Stomach smooth muscle (tissue), 2 donors: ENCODE results near the gene KRT14.
"Not testable (repeated sequence)": the region's sequence is repeated elsewhere in the genome, so short reads cannot be mapped to it uniquely, and the experiment has no call there.

Experiments used
- H3K27ac ChIP-seq: one replicate; pipeline ENCODE4 v1.7.0; 2013; ENCODE audit warnings: mild to moderate bottlenecking, low read length, inconsistent platforms
- H3K27me3 ChIP-seq, 2 donors: one replicate each; pipeline ENCODE4 v1.7.0; 2013; ENCODE audit warnings: low read length in 2 of 2; ENCODE audit not compliant: insufficient read depth in 2 of 2, control insufficient read depth in 1 of 2
- H3K36me3 ChIP-seq, 2 donors: one replicate each; pipeline ENCODE4 v1.7.0; 2013; ENCODE audit warnings: low read length in 2 of 2; ENCODE audit not compliant: control insufficient read depth in 2 of 2, insufficient read depth in 2 of 2
- H3K4me1 ChIP-seq: one replicate; pipeline ENCODE4 v1.7.0; 2013; ENCODE audit warnings: low read length; ENCODE audit not compliant: control insufficient read depth, insufficient read depth
- H3K4me3 ChIP-seq, 2 donors: one replicate each; pipeline ENCODE4 v1.7.0; 2013; ENCODE audit warnings: low read length in 2 of 2
- H3K9ac ChIP-seq, 2 donors: one replicate each; pipeline ENCODE4 v1.7.0; 2013; ENCODE audit warnings: low read length in 2 of 2, mild to moderate bottlenecking in 1 of 2
- H3K9me3 ChIP-seq, 2 donors: one replicate each; pipeline ENCODE4 v1.7.0; 2013; ENCODE audit warnings: low read length in 2 of 2; ENCODE audit not compliant: control insufficient read depth in 2 of 2
- donor health status: healthy.
- donor health status: Pancreatic carcinoma.

KRT14 gene

GRCh38 chr17:41628621-41629255 is 42.0 kb upstream of the KRT14 start:
- H3K9me3 ChIP-seq, H3K9ac ChIP-seq, H3K4me3 ChIP-seq, H3K27me3 ChIP-seq, H3K36me3 ChIP-seq, H3K4me1 ChIP-seq, H3K27ac ChIP-seq: not testable (repeated sequence)

GRCh38 chr17:41628073-41628370 is 41.3 kb upstream of the KRT14 start:
- H3K27me3 ChIP-seq, H3K27ac ChIP-seq, H3K9ac ChIP-seq, H3K9me3 ChIP-seq, H3K4me1 ChIP-seq, H3K4me3 ChIP-seq, H3K36me3 ChIP-seq: not testable (repeated sequence)

GRCh38 chr17:41627316-41628072 is 40.8 kb upstream of the KRT14 start:
- no peak overlapping the region for H3K9ac ChIP-seq
- H3K9me3 ChIP-seq = no peaks in the 10 kb centered on the region
- H3K4me1 ChIP-seq = no peaks in the 10 kb centered on the region
- H3K27me3 ChIP-seq = peaks cover 0 to 4% of the 10 kb centered on the region in 2 donors
- no peak overlapping the region for H3K27ac ChIP-seq
- no peaks in the 10 kb centered on the region for H3K36me3 ChIP-seq
- H3K4me3 ChIP-seq = no peak overlapping the region

GRCh38 chr17:41626914-41627295 is 40.2 kb upstream of the KRT14 start:
- H3K4me1 ChIP-seq, H3K27me3 ChIP-seq, H3K36me3 ChIP-seq, H3K9ac ChIP-seq, H3K27ac ChIP-seq, H3K9me3 ChIP-seq, H3K4me3 ChIP-seq: not testable (repeated sequence)

- not testable (repeated sequence) for H3K9me3 ChIP-seq, H3K27ac ChIP-seq, H3K36me3 ChIP-seq, H3K27me3 ChIP-seq, H3K4me3 ChIP-seq, H3K4me1 ChIP-seq, H3K9ac ChIP-seq
These were observed 39.6 kb upstream of the KRT14 start for GRCh38 chr17:41626028-41626913.

GRCh38 chr17:41625602-41626001 is 38.9 kb upstream of the KRT14 start:
- Histone ChIP-seq H3K36me3 (no peaks in the 10 kb centered on the region), H3K9me3 (no peaks in the 10 kb centered on the region), H3K9ac (no peak overlapping the region), H3K27me3 (no peaks in the 10 kb centered on the region), H3K4me3 (no peak overlapping the region), H3K27ac (no peak overlapping the region), H3K4me1 (no peaks in the 10 kb centered on the region)

GRCh38 chr17:41624208-41625101 is 37.8 kb upstream of the KRT14 start, which contains the start of gene KRT17:
TSS of gene KRT17 (minus strand) at chr17:41624575. CDS start at chr17:41624509, 66 bp downstream.
- H3K9ac ChIP-seq = no peak within 1 kb of the TSS
- no peaks in the 10 kb centered on the region for H3K36me3 ChIP-seq
- H3K4me1 ChIP-seq = no peaks in the 10 kb centered on the region
- H3K27me3 ChIP-seq = no peaks in the 10 kb centered on the region
- H3K9me3 ChIP-seq = no peaks in the 10 kb centered on the region
- no peak within 1 kb of the TSS for H3K27ac ChIP-seq
- H3K4me3 ChIP-seq = peak within 1 kb of the TSS in 1 of 2 donors; percentile 3

- H3K9ac ChIP-seq, H3K27me3 ChIP-seq, H3K36me3 ChIP-seq, H3K4me3 ChIP-seq, H3K9me3 ChIP-seq, H3K27ac ChIP-seq, H3K4me1 ChIP-seq: not testable (repeated sequence)
These were observed 36.6 kb upstream of the KRT14 start for GRCh38 chr17:41623184-41623861.

- H3K9me3 ChIP-seq, H3K27me3 ChIP-seq, H3K4me3 ChIP-seq, H3K36me3 ChIP-seq, H3K27ac ChIP-seq, H3K4me1 ChIP-seq, H3K9ac ChIP-seq: not testable (repeated sequence)
These were observed 35.9 kb upstream of the KRT14 start for GRCh38 chr17:41622340-41623183.
